Osteocyte (in vitro differentiated cells): ENCODE measurements around the gene TAPT1. TPM values are rescaled to one million over a fixed set of nuclear protein-coding genes. Genes with fewer than 3 reads are reported as not detected.

Experiments
- DNase-seq: peaks from one replicate; pipeline ENCODE4 v3.0.0; 2021; ENCODE audit warnings: mixed read lengths; ENCODE audit not compliant: unreplicated experiment; ENCODE audit errors: extremely low spot score
- H3K27ac Mint-ChIP-seq: one replicate; pipeline ENCODE4 v1.8.0; 2021; ENCODE audit warnings: mild to moderate bottlenecking, mixed read lengths; ENCODE audit not compliant: unreplicated experiment
- H3K27me3 Mint-ChIP-seq: one replicate; pipeline ENCODE4 v1.8.0; 2021; ENCODE audit warnings: mixed read lengths; ENCODE audit not compliant: unreplicated experiment
- H3K36me3 Mint-ChIP-seq: one replicate; pipeline ENCODE4 v1.8.0; 2021; ENCODE audit warnings: mixed read lengths; ENCODE audit not compliant: unreplicated experiment
- H3K4me1 Mint-ChIP-seq: one replicate; pipeline ENCODE4 v1.8.0; 2021; ENCODE audit warnings: mixed read lengths; ENCODE audit not compliant: unreplicated experiment
- H3K4me3 Mint-ChIP-seq: one replicate; pipeline ENCODE4 v1.8.0; 2021; ENCODE audit warnings: mild to moderate bottlenecking, moderate library complexity, mixed read lengths; ENCODE audit not compliant: unreplicated experiment
- H3K9me3 Mint-ChIP-seq: one replicate; pipeline ENCODE4 v1.8.0; 2021; ENCODE audit warnings: mixed read lengths; ENCODE audit not compliant: unreplicated experiment
- CTCF ChIP-seq: fragments of 200-600 bp; sonication (generic); IDR thresholded peaks from 2 replicates; pipeline ENCODE4 v1.5.0; 2021; ENCODE audit warnings: antibody characterized with exemption, mild to moderate bottlenecking, moderate library complexity
- total RNA-seq: library from RNA; stranded (reverse); gene quantifications from 2 replicates; pipeline ENCODE4 v1.2.1, GENCODE V29; 2021

TAPT1 gene
- total RNA-seq, 1 donor from 2014 or later: 31.7 TPM

- no peak for TF ChIP-seq CTCF
- no peaks in the 10 kb centered on the region for H3K9me3 Mint-ChIP-seq
- no peak overlapping the region for H3K4me3 Mint-ChIP-seq
- no peak for DNase-seq
- no peaks in the 10 kb centered on the region for H3K27me3 Mint-ChIP-seq
- H3K27ac Mint-ChIP-seq: no peak overlapping the region
- H3K4me1 Mint-ChIP-seq: no peaks in the 10 kb centered on the region
- peaks cover 3% of the 10 kb centered on the region for H3K36me3 Mint-ChIP-seq
Observed at GRCh38 chr4:16263056-16263455, 36.8 kb upstream of the TAPT1 start.

GRCh38 chr4:16262188-16262587 is 35.9 kb upstream of the TAPT1 start:
- Mint-ChIP-seq H3K4me3 (no peak overlapping the region), H3K27ac (no peak overlapping the region), H3K4me1 (no peaks in the 10 kb centered on the region), H3K9me3 (no peaks in the 10 kb centered on the region), H3K36me3 (peaks cover 11% of the 10 kb centered on the region), H3K27me3 (no peaks in the 10 kb centered on the region)
- no peak for DNase-seq
- no peak for TF ChIP-seq CTCF

GRCh38 chr4:16261313-16261878 is 35.1 kb upstream of the TAPT1 start:
- Mint-ChIP-seq H3K4me1 (no peaks in the 10 kb centered on the region), H3K27ac (no peak overlapping the region), H3K27me3 (no peaks in the 10 kb centered on the region), H3K36me3 (peaks cover 14% of the 10 kb centered on the region), H3K4me3 (no peak overlapping the region), H3K9me3 (no peaks in the 10 kb centered on the region)
- TF ChIP-seq CTCF: no peak
- DNase-seq: no peak

GRCh38 chr4:16259889-16260246 is 33.6 kb upstream of the TAPT1 start:
- Mint-ChIP-seq H3K9me3 (no peaks in the 10 kb centered on the region), H3K27me3 (no peaks in the 10 kb centered on the region), H3K27ac (no peak overlapping the region), H3K4me3 (no peak overlapping the region), H3K4me1 (no peaks in the 10 kb centered on the region), H3K36me3 (peaks cover 15% of the 10 kb centered on the region)
- DNase-seq: no peak
- TF ChIP-seq CTCF: no peak

GRCh38 chr4:16259241-16259888 is 33.1 kb upstream of the TAPT1 start:
- H3K4me3 Mint-ChIP-seq: no peak overlapping the region

More at GRCh38 chr4:16259241-16259888, 33.1 kb upstream of the TAPT1 start:
- Mint-ChIP-seq H3K36me3 (peaks cover 15% of the 10 kb centered on the region), H3K27me3 (no peaks in the 10 kb centered on the region), H3K27ac (no peak overlapping the region), H3K9me3 (no peaks in the 10 kb centered on the region), H3K4me1 (no peaks in the 10 kb centered on the region)
- no peak for TF ChIP-seq CTCF
- no peak for DNase-seq
